ENCODE data around the gene CERCAM. TPM values are rescaled to one million over a fixed set of nuclear protein-coding genes. Genes with fewer than 3 reads are reported as not detected.

CERCAM gene
- total and polyA plus RNA-seq, 2 experiments from 2014 or later = 49.2 to 117 TPM

DNA sequence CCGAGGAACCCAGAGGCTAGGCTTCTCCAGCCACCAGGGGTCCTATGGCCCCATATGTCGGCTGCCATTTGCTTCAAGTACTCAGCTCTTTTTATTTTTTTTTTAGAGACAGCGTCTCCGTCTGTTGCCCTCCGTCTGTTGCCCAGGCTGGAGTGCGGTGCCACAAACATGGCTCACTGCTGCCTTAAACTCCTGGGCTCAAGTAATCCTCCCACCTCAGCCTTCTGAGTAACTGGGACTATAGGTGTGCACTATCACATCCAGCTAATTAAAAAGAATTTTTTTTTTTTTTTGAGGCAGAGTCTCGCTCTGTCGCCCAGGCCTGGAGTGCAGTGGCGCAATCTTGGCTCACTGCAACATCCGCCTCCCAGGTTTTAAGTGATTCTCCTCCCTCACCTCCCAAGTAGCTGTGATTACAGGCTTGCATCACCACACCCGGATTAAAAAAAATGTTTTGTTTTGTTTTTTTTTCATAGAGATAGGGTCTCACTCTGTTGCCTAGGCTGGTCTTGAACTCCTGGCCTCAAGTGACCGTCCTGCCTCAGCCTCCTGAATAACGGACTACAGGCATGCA is 8.9 kb downstream of the CERCAM start:
- Histone ChIP-seq H3K4me3 (no peak overlapping the region), H3K4me2 (no peak overlapping the region), H3K27ac (no peak overlapping the region), H4K20me1 (ENCODE audit: insufficient read depth, poor library complexity, severe bottlenecking) (no peaks in the 10 kb centered on the region), H3K36me3 (replicated peaks; ENCODE audit: insufficient read depth, low read depth) (no peaks in the 10 kb centered on the region), H3K4me1 (ENCODE audit: insufficient read depth) (no peaks in the 10 kb centered on the region), H3K9me2 (replicated peaks; ENCODE audit: insufficient read depth) (no peaks in the 10 kb centered on the region), H3K79me2 (no peaks in the 10 kb centered on the region), H3K27me3 (no peaks in the 10 kb centered on the region), H3K9me3 (ENCODE audit: low read depth) (no peaks in the 10 kb centered on the region), H2AFZ (no peak overlapping the region)
- WGBS (ENCODE audit: low lambda C conversion rate, missing lambda C conversion rate) = 96% methylated on average over 12 of the region's 13 CpGs
- TF ChIP-seq, protein P1, sequence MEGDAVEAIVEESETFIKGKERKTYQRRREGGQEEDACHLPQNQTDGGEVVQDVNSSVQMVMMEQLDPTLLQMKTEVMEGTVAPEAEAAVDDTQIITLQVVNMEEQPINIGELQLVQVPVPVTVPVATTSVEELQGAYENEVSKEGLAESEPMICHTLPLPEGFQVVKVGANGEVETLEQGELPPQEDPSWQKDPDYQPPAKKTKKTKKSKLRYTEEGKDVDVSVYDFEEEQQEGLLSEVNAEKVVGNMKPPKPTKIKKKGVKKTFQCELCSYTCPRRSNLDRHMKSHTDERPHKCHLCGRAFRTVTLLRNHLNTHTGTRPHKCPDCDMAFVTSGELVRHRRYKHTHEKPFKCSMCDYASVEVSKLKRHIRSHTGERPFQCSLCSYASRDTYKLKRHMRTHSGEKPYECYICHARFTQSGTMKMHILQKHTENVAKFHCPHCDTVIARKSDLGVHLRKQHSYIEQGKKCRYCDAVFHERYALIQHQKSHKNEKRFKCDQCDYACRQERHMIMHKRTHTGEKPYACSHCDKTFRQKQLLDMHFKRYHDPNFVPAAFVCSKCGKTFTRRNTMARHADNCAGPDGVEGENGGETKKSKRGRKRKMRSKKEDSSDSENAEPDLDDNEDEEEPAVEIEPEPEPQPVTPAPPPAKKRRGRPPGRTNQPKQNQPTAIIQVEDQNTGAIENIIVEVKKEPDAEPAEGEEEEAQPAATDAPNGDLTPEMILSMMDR (IDR thresholded peaks at IDR 0.05; ENCODE audit: poor library complexity) = no peak
- no peak for TF ChIP-seq EZH2 (IDR thresholded peaks at IDR 0.05; ENCODE audit: borderline replicate concordance)
- no peak for TF ChIP-seq EZH2phosphoT487 (IDR thresholded peaks at IDR 0.05; ENCODE audit: low read depth, severe bottlenecking, unreplicated experiment)
- DNase-seq (ENCODE audit: low spot score) = no peak

DNA sequence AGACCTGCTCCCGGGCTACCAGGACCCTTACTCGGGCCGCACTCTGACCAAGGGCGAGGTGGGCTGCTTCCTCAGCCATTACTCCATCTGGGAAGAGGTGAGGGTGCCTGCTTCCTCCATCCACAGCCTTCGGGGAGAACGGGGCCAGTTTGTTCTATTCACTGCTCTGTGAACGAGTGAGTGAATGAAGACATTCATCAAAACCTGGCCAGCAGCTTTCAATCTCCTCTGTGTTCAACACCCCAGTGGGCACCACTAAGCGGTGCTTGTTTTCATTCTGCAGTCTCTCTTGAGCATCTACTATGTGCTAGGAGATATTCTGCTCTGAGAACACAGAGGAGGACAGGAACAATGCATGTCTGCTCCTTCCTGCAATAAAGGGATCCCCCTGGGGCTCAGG is 10.6 kb downstream of the CERCAM start:
- no peaks in the 10 kb centered on the region for H3K79me2 ChIP-seq
- H2AFZ ChIP-seq = no peak overlapping the region
- H3K4me2 ChIP-seq = no peak overlapping the region
- H4K20me1 ChIP-seq (ENCODE audit: insufficient read depth, poor library complexity, severe bottlenecking) = no peaks in the 10 kb centered on the region
- H3K4me1 ChIP-seq (ENCODE audit: insufficient read depth) = no peaks in the 10 kb centered on the region
- H3K9me2 ChIP-seq (replicated peaks; ENCODE audit: insufficient read depth) = no peaks in the 10 kb centered on the region
- H3K27me3 ChIP-seq = no peaks in the 10 kb centered on the region
- DNase-seq (ENCODE audit: low spot score) = no peak
- WGBS (ENCODE audit: low lambda C conversion rate, missing lambda C conversion rate) = 94% methylated on average over 8 of the region's 8 CpGs
- TF ChIP-seq EZH2 (IDR thresholded peaks at IDR 0.05; ENCODE audit: borderline replicate concordance) (no peak), EZH2phosphoT487 (IDR thresholded peaks at IDR 0.05; ENCODE audit: low read depth, severe bottlenecking, unreplicated experiment) (no peak)
- TF ChIP-seq, protein P1 (IDR thresholded peaks at IDR 0.05; ENCODE audit: poor library complexity) = no peak
- no peaks in the 10 kb centered on the region for H3K9me3 ChIP-seq (ENCODE audit: low read depth)
- no peak overlapping the region for H3K4me3 ChIP-seq
- H3K27ac ChIP-seq = no peak overlapping the region
- no peaks in the 10 kb centered on the region for H3K36me3 ChIP-seq (replicated peaks; ENCODE audit: insufficient read depth, low read depth)

DNA sequence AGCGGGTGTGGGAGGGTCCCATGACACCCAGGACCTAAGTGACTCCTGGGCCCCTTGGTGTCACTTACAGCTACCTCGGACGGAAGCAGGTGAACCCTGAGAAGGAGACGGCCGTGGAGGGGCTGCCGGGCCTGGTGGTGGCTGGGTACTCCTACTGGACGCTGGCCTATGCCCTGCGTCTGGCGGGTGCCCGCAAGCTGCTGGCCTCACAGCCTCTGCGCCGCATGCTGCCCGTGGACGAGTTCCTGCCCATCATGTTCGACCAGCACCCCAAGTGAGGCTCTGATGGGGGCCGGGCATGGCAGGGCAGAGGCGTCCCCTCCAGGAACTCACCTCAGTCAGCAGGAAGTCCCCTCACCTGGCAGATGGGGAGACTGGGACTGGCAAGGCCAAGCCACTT is 13.7 kb downstream of the CERCAM start:
- Histone ChIP-seq H3K27me3 (no peaks in the 10 kb centered on the region), H3K4me3 (no peak overlapping the region), H3K27ac (no peak overlapping the region), H3K4me2 (no peak overlapping the region), H3K9me2 (replicated peaks; ENCODE audit: insufficient read depth) (no peaks in the 10 kb centered on the region), H3K36me3 (replicated peaks; ENCODE audit: insufficient read depth, low read depth) (no peaks in the 10 kb centered on the region), H3K9me3 (ENCODE audit: low read depth) (no peaks in the 10 kb centered on the region), H2AFZ (no peak overlapping the region), H3K4me1 (ENCODE audit: insufficient read depth) (no peaks in the 10 kb centered on the region), H4K20me1 (ENCODE audit: insufficient read depth, poor library complexity, severe bottlenecking) (no peaks in the 10 kb centered on the region), H3K79me2 (no peaks in the 10 kb centered on the region)
- no peak for DNase-seq (ENCODE audit: low spot score)
- TF ChIP-seq EZH2phosphoT487 (IDR thresholded peaks at IDR 0.05; ENCODE audit: low read depth, severe bottlenecking, unreplicated experiment) (no peak), EZH2 (IDR thresholded peaks at IDR 0.05; ENCODE audit: borderline replicate concordance) (no peak)
- TF ChIP-seq, protein P1 (IDR thresholded peaks at IDR 0.05; ENCODE audit: poor library complexity) = no peak
- WGBS (ENCODE audit: low lambda C conversion rate, missing lambda C conversion rate) = 98% methylated on average over 17 of the region's 17 CpGs
